HepG2 (cell line): ENCODE data around the gene STKLD1. TPM values are rescaled to one million over a fixed set of nuclear protein-coding genes. Genes with fewer than 3 reads are reported as not detected.

Experiments used
- ARID5B ChIP-seq: IDR thresholded peaks from 2 replicates; pipeline ENCODE4 v1.4.0; 2020; ENCODE audit warnings: mild to moderate bottlenecking, missing genetic modification reagents
- FOXO1 ChIP-seq: sonication (generic); formaldehyde crosslinking; IDR thresholded peaks from 2 replicates; pipeline ENCODE4 v1.4.0; 2020; ENCODE audit warnings: missing genetic modification reagents
- GATAD2A ChIP-seq: IDR thresholded peaks from 2 replicates; pipeline ENCODE4 v1.6.1; 2016
- GLMP ChIP-seq: sonication (generic); formaldehyde crosslinking; IDR thresholded peaks from 2 replicates; pipeline ENCODE4 v1.9.0; 2021; ENCODE audit warnings: missing genetic modification reagents, mild to moderate bottlenecking, borderline replicate concordance
- HIC2 ChIP-seq: sonication (generic); formaldehyde crosslinking; IDR thresholded peaks from 2 replicates; pipeline ENCODE4 v1.9.0; 2022; ENCODE audit warnings: low read depth, missing genetic modification reagents
- HNRNPL ChIP-seq: fragments of 200-400 bp; formaldehyde crosslinking; IDR thresholded peaks from 2 replicates; pipeline ENCODE4 v1.6.1; 2017; ENCODE audit warnings: mild to moderate bottlenecking, low read depth, low read length
- MAFG ChIP-seq: sonication (generic); formaldehyde crosslinking; IDR thresholded peaks from 2 replicates; pipeline ENCODE4 v1.5.1; 2020; ENCODE audit warnings: mild to moderate bottlenecking, missing genetic modification reagents
- MAX ChIP-seq: IDR thresholded peaks from 2 replicates; pipeline ENCODE4 v1.6.1; 2012; ENCODE audit warnings: inconsistent platforms
- MTERF4 ChIP-seq: sonication (generic); formaldehyde crosslinking; IDR thresholded peaks from 2 replicates; pipeline ENCODE4 v1.8.0; 2023; ENCODE audit warnings: mild to moderate bottlenecking, missing genetic modification reagents
- RAD51 ChIP-seq: fragments of 450-650 bp; IDR thresholded peaks from 2 replicates; pipeline ENCODE4 v1.6.1; 2016; ENCODE audit warnings: borderline replicate concordance
- SAP130 ChIP-seq: IDR thresholded peaks from 2 replicates; pipeline ENCODE4 v1.6.1; 2016; ENCODE audit warnings: low read depth
- SP140L ChIP-seq: sonication (generic); formaldehyde crosslinking; IDR thresholded peaks from 2 replicates; pipeline ENCODE4 v1.4.0; 2020; ENCODE audit warnings: missing genetic modification reagents, borderline replicate concordance
- ZFP82 ChIP-seq: sonication (generic); formaldehyde crosslinking; IDR thresholded peaks from 2 replicates; pipeline ENCODE4 v1.5.1; 2020; ENCODE audit warnings: mild to moderate bottlenecking, missing genetic modification reagents, borderline replicate concordance
- ZNF512 ChIP-seq: sonication (generic); formaldehyde crosslinking; IDR thresholded peaks from 2 replicates; pipeline ENCODE4 v1.4.0; 2020; ENCODE audit warnings: mild to moderate bottlenecking, missing genetic modification reagents
- ZNF567 ChIP-seq: sonication (generic); formaldehyde crosslinking; IDR thresholded peaks from 2 replicates; pipeline ENCODE4 v1.8.1; 2023; ENCODE audit warnings: mild to moderate bottlenecking, missing genetic modification reagents, borderline replicate concordance
- ZNF761 ChIP-seq: sonication (generic); formaldehyde crosslinking; conservative IDR thresholded peaks from 2 replicates; pipeline ENCODE4 v1.4.0; 2020; ENCODE audit warnings: mild to moderate bottlenecking, missing genetic modification reagents
- ZNF839 ChIP-seq: sonication (generic); formaldehyde crosslinking; IDR thresholded peaks from 2 replicates; pipeline ENCODE4 v1.4.0; 2020; ENCODE audit warnings: missing genetic modification reagents, mild to moderate bottlenecking, borderline replicate concordance
- polyA plus RNA-seq, 8 experiments: library from polyadenylated mRNA; depleted of rRNA in 3 of 8; stranded (reverse) in 7 of 8; unstranded in 1 of 8; fragments of >200 nt; fragmentation: Illumina TruSeq in 4 of 8; extraction: Trizol in 4 of 8; gene quantifications; 2 replicates each; pipeline versions ENCODE4 v1.2.1 to v1.2.3, GENCODE V29; 2011 to 2016; ENCODE audit warnings: low read depth in 4 of 8, missing spikeins in 1 of 8, mixed read lengths in 1 of 8; ENCODE audit not compliant: insufficient read depth in 1 of 8
- total RNA-seq, 5 experiments: library from RNA; depleted of rRNA; stranded (reverse); fragments of >200 nt; fragmentation: Illumina TruSeq; extraction: Trizol; gene quantifications; 2 replicates each; pipeline ENCODE4 v1.2.3, GENCODE V29; 2016; ENCODE audit warnings: low read depth in 1 of 5

The STKLD1 gene
- total and polyA plus RNA-seq, 2 of the 13 experiments (the other 11 are each of a cell fraction or from before 2014, with no cell fraction given): 1.5 to 2.2 TPM

- TF ChIP-seq ARID5B (CRISPR knock-in tag) (no peak), ZNF839 (CRISPR knock-in tag) (0 out of 2 replicates have a peak, but pooled peaks have one; percentile 53), HIC2 (no peak), GLMP (CRISPR knock-in tag) (no peak), MAFG (CRISPR knock-in tag) (no peak), ZFP82 (CRISPR knock-in tag) (no peak), FOXO1 (CRISPR knock-in tag) (no peak), ZNF512 (CRISPR knock-in tag) (no peak), GATAD2A (CRISPR knock-in tag) (peak; percentile 17; the same call in 1 of the 2 replicates), MTERF4 (CRISPR knock-in tag) (no peak), ZNF761 (CRISPR knock-in tag) (no peak), HNRNPL (0 out of 2 replicates have a peak, but pooled peaks have one; percentile 23), RAD51 (no peak), ZNF567 (CRISPR knock-in tag) (0 out of 2 replicates have a peak, but pooled peaks have one; percentile 33), MAX (peak; percentile 44; the same call in 1 of the 2 replicates), SP140L (no peak), SAP130 (CRISPR knock-in tag) (0 out of 2 replicates have a peak, but pooled peaks have one; percentile 4)
Measured at GRCh38 chr9:133384736-133385321, 8.7 kb downstream of the STKLD1 start (continued).
